ENCODE data around the gene SPIRE1. TPM values are rescaled to one million over a fixed set of nuclear protein-coding genes. Genes with fewer than 3 reads are reported as not detected.

The SPIRE1 gene
- total RNA-seq, 1 donor from 2014 or later, result 20.7 TPM

GRCh38 chr18:12456441-12456840 is 201.5 kb downstream of the SPIRE1 start:
- no peak for DNase-seq (ENCODE audit: low read depth)
- TF ChIP-seq, protein P1, sequence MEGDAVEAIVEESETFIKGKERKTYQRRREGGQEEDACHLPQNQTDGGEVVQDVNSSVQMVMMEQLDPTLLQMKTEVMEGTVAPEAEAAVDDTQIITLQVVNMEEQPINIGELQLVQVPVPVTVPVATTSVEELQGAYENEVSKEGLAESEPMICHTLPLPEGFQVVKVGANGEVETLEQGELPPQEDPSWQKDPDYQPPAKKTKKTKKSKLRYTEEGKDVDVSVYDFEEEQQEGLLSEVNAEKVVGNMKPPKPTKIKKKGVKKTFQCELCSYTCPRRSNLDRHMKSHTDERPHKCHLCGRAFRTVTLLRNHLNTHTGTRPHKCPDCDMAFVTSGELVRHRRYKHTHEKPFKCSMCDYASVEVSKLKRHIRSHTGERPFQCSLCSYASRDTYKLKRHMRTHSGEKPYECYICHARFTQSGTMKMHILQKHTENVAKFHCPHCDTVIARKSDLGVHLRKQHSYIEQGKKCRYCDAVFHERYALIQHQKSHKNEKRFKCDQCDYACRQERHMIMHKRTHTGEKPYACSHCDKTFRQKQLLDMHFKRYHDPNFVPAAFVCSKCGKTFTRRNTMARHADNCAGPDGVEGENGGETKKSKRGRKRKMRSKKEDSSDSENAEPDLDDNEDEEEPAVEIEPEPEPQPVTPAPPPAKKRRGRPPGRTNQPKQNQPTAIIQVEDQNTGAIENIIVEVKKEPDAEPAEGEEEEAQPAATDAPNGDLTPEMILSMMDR (conservative IDR thresholded peaks at IDR 0.05; ENCODE audit: low read depth, low read length), result no peak
- H3K4me3 ChIP-seq (ENCODE audit: low read depth, low read length), result no peak overlapping the region

GRCh38 chr18:12455496-12455895 is 202.4 kb downstream of the SPIRE1 start:
- no peak for DNase-seq (ENCODE audit: low read depth)
- TF ChIP-seq, protein P1 (conservative IDR thresholded peaks at IDR 0.05; ENCODE audit: low read depth, low read length), result no peak
- no peak overlapping the region for H3K4me3 ChIP-seq (ENCODE audit: low read depth, low read length)

DNA sequence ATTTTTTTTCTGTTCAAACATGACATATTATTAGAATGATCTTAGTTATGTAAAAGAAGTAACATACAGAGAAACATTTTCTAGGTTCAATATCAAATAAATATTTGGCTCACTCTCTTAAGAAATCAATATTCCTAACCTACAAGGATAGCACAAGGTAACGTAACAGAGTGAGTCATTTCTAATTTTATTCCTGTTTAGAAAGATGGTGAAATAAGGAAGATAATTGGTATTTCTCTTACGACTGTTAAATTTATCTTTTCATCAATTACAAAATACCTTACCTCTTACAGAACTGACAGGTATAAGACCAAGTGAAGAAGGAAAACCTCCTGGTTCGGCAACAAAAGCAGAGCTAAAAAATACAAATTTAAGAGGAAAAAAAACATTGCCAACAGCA is 205.1 kb downstream of the SPIRE1 start:
- TF ChIP-seq, protein P1 (conservative IDR thresholded peaks at IDR 0.05; ENCODE audit: low read depth, low read length), result no peak
- no peak for DNase-seq (ENCODE audit: low read depth)
- H3K4me3 ChIP-seq (ENCODE audit: low read depth, low read length), result no peak overlapping the region

- TF ChIP-seq, protein P1 (conservative IDR thresholded peaks at IDR 0.05; ENCODE audit: low read depth, low read length), result no peak
- no peak overlapping the region for H3K4me3 ChIP-seq (ENCODE audit: low read depth, low read length)
- no peak for DNase-seq (ENCODE audit: low read depth)
Measured at GRCh38 chr18:12451428-12451827, 206.5 kb downstream of the SPIRE1 start.

- no peak for DNase-seq (ENCODE audit: low read depth)
- TF ChIP-seq, protein P1 (conservative IDR thresholded peaks at IDR 0.05; ENCODE audit: low read depth, low read length), result no peak
- H3K4me3 ChIP-seq (ENCODE audit: low read depth, low read length), result no peak overlapping the region
Measured at GRCh38 chr18:12449051-12449785, 208.7 kb downstream of the SPIRE1 start.

GRCh38 chr18:12445554-12445953 is 212.4 kb downstream of the SPIRE1 start:
- TF ChIP-seq, protein P1 (conservative IDR thresholded peaks at IDR 0.05; ENCODE audit: low read depth, low read length), result no peak
- H3K4me3 ChIP-seq (ENCODE audit: low read depth, low read length), result no peak overlapping the region
- DNase-seq (ENCODE audit: low read depth), result no peak

DNA sequence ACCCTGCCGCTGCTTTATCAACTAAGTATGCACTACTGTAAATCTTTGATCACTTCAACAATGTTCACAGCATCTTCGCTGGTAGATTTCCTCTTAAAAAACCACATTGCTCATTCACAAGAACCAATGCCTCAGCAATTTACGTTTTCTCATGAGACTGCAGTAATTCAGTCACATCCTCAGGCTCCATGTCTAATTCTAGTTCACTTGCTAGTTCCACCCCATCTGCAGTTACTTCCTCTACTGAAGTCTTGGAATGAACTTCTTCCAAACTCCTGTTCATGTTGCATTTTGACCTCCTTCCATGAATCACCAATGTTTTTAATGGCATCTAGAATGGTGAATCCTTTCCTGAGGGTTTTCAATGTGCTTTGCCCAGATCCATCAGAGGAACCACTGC is 214.4 kb downstream of the SPIRE1 start:
- H3K4me3 ChIP-seq (ENCODE audit: low read depth, low read length), result no peak overlapping the region
- DNase-seq (ENCODE audit: low read depth), result no peak
- TF ChIP-seq, protein P1 (conservative IDR thresholded peaks at IDR 0.05; ENCODE audit: low read depth, low read length), result no peak

All from epithelial cell of proximal tubule (primary cell).